ENCODE data around the gene TSPAN10.

TSPAN10 gene

DNA sequence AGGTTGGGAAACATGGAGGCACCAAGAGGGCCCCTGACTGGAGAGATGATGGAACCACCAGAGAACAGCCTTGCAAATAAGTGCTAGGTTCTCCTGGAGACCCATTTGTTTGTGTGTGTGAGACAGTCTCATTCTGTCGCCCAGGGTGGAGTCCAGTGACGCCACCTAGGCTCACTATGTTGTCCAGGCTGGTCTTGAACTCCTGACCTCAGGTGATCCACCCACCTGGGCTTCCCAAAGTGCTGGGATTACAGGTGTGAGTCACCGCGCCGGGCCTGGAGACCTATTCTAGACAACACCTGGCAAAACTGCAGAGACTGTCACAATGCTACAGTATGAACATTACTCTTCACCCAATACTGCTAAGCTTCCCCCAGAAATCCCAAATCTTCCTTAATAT is 1.6 kb upstream of the TSPAN10 start:
- no peak for DNase-seq (ENCODE audit: low read depth in 2 of 2)

DNA sequence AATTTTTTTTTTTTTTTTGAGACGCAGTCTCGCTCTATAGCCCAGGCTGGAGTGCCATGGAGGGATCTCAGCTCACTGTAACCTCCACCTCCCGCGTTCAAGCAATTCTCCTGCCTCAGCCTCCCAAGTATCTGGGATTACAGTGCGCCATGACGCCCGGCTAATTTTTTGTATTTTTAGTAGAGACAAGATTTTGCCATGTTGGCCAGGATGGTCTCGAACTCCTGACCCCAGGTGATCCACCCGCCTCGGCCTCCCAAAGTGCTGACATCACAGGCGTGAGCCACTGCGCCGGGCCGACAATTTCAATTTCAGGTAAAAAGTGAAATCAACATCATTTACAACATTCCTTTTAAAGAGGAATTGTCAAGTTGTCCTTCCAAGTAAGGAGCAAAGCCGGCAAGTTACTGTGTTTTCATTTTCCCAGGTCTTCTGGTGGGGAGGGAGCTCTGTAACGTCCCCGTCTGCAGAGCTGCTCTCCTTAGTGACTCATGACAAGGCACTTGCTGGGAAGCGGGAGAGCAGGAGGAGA is 957 bp upstream of the TSPAN10 start:
- DNase-seq (ENCODE audit: low read depth in 2 of 2): no peak

DNA sequence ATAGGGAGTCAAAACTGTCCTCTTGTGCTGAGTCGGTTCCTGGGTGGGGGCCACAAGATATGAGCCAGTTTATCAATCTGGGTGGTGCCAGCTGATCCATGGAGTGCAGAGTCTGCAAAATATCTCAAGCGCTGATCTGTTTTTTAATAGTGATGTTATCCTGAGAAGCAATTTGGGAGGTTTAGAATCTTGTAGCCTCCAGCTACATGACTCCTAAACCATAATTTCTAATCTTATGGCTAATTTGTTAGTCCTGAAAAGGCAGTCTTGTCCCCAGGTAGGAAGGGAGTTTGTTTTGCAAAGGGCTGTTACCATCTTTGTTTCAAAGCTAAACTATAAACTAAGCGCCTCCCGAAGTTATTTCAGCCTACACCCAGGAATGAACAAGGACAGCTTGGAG is 1.7 kb downstream of the TSPAN10 start:
- DNase-seq (ENCODE audit: low read depth in 2 of 2): no peak

DNA sequence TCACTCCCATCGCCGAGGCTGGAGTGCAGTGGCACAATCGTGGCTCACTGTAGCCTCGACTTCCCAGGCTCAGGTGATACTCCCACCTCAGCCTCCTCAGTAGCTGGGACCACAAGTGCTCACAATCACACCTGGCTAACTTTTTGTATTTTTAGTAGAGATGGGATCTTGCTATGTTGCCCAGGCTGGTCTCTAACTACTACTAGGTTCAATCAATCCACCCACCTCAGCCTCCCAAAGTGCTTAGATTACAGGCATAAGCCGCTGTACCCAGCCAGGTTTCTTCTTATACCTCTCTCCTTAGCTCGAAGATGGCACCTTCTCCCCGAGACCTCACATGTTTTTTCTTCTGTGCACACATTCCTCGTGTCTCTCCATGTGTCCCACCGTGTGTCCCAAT is 3.0 kb downstream of the TSPAN10 start:
- DNase-seq (ENCODE audit: low read depth in 2 of 2): no peak

DNA sequence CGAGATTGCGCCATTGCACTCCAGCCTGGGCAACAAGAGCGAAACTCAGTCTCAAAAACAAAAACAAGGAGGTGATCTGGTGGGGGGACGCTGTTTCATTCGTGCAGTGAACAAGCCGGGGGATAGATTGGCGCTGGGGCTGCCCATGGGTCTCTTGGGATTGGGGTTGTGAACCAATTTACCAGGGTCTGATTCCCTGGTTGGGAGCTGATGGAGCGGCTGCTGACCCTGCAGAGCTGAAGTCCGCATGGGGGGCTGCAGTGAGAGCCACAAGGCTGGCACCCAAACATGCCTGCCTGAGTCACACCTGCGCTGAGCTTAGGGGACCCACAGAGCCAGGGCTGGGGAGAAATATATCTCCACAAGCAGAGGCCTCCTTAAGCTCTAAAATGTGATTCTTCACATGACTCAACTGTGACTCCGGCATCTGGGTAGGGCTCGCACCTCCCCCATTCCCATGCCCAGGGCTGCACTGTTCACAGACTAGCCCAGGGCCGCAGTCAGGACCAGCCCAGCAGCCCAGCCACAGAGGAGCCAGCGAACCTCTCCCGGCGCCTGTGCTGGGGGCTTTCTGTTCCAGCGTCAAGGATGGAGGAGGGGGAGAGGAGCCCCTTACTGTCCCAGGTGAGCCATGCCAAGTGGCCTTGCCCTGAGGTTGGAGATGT is 5.0 kb downstream of the TSPAN10 start:
- DNase-seq (ENCODE audit: low read depth in 2 of 2): no peak

DNA sequence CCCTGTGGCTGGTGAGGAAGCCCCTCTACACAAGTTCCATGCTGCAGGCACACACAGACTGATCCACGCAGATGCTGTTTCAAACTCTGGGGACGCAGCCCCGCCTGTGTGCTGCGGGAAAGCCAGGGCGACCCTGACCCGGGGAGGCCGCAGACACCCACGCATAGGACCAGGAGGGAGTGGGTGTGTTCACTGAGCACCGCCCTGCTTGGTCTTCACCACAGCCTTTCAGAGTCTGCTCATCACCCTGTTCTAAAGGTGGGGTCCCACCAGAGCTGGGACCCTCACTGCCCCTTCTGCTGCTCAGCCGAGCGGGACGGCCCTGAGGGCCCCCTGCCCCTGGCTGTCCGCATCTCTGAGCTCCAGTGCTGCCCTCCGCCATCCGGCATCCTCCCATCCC is 7.5 kb downstream of the TSPAN10 start:
- DNase-seq (ENCODE audit: low read depth in 2 of 2): no peak

DNA sequence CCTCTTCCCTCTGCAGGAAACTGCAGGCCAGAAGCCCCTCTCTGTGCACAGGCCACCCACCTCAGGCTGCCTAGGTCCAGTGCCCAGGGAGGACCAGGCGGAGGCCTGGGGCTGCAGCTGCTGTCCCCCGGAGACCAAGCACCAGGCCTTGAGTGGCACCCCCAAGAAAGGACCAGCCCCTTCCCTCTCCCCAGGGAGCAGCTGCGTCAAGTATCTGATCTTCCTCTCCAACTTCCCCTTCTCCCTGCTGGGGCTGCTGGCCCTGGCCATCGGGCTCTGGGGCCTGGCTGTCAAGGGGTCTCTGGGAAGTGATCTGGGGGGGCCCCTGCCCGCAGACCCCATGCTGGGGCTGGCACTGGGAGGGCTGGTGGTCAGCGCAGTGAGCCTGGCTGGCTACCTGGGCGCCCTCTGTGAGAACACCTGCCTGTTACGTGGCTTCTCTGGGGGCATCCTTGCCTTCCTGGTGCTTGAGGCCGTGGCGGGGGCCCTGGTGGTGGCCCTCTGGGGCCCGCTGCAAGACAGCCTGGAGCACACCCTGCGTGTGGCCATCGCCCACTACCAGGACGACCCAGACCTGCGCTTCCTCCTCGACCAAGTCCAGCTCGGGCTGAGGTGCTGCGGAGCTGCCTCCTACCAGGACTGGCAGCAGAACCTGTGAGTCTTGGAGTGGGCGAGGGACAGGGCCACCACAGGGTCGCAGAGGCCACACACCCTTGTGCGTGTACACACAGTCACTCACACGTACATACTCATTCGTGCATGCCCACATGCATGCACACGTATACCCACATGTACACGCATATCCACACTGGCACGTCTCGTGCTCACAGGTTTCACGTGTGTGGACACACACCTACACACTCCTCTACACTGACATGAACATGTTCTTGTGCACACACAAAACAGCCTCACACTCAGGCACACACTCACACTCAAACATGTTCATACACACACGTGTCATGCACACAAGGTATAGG is 8.3 kb downstream of the TSPAN10 start:
- DNase-seq (ENCODE audit: low read depth in 2 of 2): no peak

DNA sequence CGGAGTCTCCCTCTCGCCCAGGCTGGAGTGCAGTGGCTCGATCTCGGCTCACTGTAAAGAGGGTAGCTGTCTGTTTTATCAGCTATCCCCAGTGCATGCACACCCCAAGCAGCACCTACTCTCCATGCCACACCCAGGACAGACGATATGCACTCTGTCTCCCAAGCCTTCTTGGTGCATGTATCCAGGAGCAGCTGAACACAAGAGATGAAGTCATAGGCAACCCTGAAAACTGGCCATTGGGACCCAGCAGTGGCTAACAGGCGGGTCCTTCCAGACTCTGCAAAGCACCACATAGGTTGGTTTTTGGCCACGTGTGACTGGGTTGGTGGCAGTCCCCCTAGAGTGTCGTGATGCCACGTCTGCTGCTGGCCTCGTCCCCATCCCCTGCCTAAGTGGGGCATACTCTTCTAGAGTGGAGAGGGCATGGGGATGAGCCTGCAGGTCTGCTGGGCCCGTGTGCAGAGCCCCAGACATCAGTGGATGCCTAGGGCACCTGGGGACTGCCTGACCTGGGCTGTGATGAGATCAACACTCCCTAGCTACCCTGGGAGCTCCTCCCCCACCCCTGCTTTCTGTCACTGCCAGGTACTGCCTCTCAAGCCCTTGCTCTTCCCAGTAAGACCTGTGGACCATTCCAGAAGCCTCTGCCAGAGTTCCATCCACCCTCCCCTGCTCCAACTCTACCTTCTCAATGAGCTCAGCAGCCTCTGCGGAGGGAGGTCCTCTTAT is 10.0 kb downstream of the TSPAN10 start:
- DNase-seq (ENCODE audit: low read depth in 2 of 2): no peak

DNA sequence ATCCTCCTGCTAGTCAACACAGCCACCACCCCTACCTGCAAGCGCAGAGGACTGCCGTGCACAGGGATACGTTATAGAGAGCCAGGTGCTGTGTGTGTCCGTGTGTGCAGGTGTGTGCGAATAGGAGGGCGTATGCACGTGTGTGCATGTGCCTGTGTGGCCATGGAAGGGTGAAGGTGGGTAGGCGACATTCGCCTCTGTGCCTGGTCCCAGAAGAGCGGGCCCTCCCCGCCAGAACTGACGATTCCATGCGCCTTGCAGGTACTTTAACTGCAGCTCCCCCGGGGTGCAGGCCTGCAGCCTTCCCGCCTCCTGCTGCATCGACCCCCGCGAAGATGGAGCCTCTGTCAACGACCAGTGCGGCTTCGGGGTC is 10.6 kb downstream of the TSPAN10 start:
- DNase-seq (ENCODE audit: low read depth in 2 of 2): no peak

DNA sequence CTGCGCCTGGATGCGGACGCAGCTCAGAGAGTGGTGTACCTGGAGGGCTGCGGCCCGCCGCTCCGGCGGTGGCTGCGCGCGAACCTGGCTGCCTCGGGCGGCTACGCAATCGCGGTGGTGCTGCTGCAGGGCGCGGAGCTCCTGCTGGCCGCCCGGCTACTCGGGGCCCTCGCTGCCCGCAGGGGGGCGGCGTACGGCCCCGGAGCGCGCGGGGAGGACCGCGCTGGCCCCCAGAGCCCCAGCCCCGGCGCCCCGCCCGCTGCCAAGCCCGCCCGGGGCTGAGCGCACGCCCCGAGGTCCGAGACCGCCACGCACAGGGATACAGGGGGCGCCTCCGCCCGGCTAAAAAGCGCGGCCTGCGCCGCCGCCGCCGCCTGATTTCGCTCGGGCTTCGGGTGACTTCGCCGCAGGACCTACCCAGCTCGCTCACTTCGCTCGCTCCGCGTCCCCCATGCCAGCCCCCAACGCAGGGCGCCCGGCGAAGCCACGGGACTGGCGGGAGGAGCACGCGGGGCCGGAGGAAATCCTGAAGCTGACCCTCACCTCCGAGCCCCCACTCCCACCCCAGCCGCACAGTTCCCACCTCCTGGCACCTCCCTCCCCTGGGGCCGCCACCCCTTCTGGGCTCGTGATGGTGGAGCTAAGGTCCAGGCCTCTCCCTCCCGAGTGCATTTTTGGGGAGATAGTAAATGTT is 11.2 kb downstream of the TSPAN10 start:
- no peak for DNase-seq (ENCODE audit: low read depth in 2 of 2)

DNA sequence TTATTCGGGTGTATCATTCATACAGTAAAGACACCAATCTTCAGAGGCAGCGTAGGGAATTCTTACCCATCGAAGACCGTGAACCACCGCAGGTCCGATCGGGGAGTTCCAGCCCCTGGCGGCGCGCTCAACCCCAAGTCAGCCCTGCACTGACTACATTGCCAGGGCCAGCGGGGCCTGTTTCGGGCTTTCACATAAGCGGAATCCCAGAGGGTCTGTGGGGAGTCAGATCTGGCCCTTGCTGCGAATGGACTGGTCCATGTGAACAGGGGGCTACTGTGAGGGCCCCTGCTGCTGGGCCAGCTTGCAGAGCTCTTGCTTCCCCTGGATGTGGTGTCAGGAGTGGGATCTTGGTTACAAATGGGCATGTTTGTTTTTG is 11.7 kb downstream of the TSPAN10 start:
- DNase-seq (ENCODE audit: low read depth in 2 of 2): no peak

DNA sequence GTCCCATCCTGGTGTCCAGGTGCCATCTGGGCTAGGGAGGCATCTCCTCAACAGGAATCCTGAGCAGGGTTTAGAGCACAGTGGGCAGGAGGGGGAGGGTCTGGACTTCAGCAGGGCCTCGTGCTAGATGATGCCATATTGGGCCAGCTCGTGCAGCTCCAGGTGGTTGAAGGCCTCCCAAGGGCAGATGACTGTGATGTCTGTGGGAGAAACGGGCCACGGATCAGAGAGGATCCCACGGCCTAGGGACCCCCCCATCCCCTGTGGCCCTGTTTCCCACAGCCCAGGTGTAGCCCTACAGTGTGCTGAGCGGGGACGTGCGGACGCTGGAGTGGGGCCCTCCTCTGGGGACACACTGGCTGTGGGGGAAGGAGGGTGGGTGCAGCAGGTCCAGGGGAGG is 14.0 kb downstream of the TSPAN10 start:
- no peak for DNase-seq (ENCODE audit: low read depth in 2 of 2)

DNA sequence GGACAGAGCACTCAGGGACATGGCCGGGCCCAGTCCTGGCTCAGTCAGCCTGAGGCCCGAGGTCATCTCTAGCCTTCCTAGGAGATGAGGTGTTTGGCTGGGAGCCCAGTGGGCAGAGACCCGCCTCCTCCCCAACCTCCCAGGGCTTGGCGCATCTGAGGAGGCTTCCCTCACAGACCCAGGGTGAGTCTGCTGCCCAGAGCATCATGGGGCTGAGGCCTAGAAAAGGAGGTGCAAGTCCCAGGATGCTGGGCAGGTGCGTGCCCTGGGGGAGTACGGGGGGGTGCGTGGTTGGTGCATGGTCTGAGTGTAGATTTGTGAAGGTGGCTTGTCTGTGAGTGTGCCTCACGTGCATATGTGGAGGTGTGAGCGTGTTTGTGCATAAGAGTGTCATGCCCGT is 14.7 kb downstream of the TSPAN10 start:
- no peak for DNase-seq (ENCODE audit: low read depth in 2 of 2)

DNA sequence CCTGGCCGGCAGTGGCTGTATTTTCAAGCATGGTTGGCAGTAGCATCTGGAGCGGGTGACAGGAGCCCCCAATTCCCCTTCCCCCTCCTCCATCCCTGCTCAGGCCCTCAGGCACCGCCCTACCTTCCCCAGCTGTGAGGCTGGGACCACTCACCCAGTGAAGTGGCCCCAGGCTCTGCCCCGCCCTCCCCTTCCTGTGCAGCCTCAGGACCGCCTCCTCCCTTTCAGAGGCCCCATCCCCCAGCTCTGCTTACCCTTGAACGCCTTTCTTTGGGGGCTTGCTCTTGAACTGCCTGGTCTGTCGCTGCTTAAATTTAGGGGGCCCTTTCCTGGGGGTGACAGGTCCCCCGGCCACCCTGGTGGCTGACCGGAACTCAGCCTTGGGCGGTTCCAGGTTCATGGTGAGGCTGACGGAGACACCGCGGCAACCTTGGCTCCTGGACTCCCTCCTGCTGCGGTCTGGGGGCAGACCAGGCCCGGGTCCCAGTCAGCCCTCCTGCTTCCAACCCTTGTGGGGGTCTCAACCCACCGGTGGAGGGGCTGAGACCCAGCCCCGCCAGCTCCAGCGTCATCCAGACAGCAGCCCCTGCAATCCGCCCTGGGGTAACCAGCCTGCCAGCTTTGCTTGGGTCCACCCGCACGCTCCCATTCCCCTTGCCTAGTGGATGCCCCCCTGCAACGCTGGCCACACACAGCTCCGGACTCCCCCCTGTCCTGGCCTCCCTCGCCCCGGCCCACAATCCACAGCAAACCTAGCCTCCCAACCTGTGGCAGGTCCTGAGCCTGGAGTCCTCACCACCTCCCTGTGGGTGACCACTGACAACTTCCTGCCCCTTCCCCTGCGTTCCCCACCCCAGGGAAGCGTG is 16.1 kb downstream of the TSPAN10 start:
- no peak for DNase-seq (ENCODE audit: low read depth in 2 of 2)

DNA sequence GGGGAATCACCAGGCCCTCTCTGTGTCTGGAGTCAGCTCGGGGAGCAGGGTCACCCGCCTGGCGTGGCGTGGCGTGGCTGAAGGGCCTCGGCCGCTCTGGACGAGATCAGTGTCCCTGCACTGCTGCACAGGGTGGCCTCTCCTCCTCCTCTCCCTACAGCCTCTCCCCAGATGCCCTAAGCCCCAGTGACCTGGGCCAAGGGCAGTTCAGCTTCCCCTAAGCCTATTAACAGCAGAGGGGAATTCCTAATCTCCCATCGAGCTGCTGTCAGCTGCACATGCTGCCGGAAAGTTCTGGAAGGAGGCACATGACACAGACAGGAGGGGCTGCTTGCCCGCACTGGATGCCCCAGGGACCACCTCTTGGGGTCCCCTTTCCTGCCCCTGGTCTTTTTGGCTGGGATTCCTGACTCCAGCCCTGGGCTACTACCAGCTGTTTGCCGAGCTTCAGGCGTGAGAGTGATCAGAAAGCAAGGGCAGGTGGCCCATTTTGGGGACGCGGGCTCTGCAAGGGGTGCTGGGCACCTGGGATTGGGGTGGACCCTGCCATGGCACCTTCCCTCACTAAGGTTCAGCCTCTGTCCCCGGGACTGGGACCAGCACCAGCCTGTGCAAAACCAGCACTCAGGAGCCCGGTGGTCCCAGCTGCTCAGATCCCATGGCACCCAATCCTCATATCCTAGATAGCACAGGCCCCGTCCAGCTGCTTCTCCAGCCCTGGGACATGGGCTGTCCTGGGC is 18.6 kb downstream of the TSPAN10 start:
- DNase-seq (ENCODE audit: low read depth in 2 of 2): no peak

DNA sequence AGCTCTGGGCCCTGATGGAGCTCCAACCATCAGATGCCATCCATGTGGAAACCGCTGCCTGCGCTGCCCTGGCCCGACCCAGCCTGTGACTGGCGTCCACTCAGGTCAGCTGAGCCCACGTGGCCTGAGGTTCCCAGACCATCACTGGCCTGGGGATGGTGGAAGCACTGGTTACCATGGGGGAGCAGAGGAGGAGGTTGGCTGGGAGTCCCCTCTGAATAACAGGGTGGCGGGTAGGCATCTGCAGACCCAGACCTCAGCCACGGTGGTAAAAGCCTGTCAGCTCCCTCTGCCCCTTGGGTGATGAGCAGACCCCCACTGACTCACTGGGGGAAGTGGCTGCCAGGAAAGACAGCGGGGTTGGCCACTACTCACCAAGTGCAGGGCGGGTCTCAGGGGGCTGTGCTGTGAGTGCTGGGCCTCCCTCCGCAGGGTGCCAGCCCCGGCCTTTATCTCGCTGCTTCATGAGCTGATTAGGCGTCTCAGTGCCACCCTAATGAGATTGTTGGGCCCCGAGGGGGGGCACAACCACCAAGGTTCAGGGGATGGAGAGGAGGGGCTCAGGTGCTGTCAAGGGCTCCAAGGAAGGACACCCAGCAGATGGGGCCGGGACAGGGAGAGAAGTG is 19.2 kb downstream of the TSPAN10 start, which contains the start of gene PDE6G:
PDE6G (minus strand) TSS at position 425 of the 626 bp plus-strand sequence. CDS start 3,237 bp downstream, outside the sequence.
- DNase-seq (ENCODE audit: low read depth in 2 of 2): no peak

DNA sequence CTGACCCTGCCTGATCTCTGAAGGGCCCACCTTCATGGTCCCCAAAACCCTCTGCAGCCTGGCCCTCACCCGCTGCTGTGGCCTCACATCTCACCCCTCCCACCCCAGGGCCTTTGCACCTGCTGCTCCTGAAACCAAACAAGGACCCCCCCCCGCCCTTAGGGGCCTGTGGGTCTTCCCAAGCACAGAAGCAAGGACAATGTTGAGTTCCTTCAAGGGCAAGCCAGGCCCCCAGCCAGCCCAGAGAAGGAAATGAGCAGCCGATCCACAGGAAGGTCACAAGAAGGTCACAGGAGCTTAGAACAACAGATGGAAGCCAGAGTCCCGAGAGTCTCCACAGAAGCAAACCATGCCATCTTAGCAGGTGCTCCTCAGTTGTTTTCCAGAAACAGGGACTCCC is 19.8 kb downstream of the TSPAN10 start:
- DNase-seq (ENCODE audit: low read depth in 2 of 2): no peak

DNA sequence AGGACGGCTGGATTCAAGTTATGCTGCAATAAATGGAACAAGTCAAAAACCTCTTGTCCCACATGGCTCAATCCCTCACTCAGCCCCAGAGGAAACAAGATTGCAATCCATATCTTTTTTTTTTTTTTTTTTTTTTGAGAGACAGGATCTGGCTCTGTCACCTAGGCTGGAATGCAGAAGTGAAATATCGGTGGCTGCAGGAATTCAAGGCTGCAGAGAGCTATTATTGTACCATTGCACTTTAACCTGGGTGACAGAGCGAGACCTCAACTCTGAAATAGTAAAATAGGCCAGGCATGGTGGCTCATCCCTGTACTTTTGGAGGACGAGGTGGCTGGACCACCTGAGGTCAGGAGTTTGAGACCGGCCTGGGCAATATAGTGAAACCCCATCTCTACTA is 22.0 kb downstream of the TSPAN10 start:
- no peak for DNase-seq (ENCODE audit: low read depth in 2 of 2)

DNA sequence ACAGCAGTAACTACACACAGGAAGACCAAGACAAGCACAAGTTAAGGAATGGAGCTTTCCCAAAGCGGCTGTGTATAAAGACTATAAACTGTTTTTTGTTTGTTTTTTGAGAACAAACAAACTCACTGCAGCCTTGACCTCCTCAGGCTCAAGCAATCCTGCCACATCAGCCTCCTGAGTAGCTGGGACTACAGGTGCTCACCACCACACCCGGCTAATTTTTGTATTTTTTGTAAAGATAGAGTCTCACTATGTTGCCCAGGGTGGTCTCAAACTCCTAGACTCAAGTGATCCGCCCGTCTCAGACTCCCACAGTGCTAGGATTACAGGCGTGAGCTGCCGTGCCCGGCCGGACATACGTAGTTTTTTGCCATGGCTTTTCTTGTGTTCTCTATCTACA is 23.4 kb downstream of the TSPAN10 start:
- DNase-seq (ENCODE audit: low read depth in 2 of 2): no peak
